GM12878 (cell line): Measurements from ENCODE around the gene PATL1. TPM values are rescaled to one million over a fixed set of nuclear protein-coding genes. Genes with fewer than 3 reads are reported as not detected.

Experiments used
- ATAC-seq: fragments of 200-7000 bp; cut with Tn5 transposase; 3 replicates; pipeline ENCODE4 v1.9.1; 2020; ENCODE audit warnings: mild to moderate bottlenecking, moderate library complexity
- BruUV-seq: library from RNA; stranded (reverse); fragments of 400-500 nt; replicated peaks from 2 replicates; lab custom pipeline; 2021; lab: Mats Ljungman, UMichigan
- CTCF ChIA-PET: fragments of 300-600 bp; sonication (Branson Sonifier 250); formaldehyde crosslinking; extraction: SDS; loops from one replicate; lab custom pipeline; 2021; ENCODE audit warnings: inconsistent platforms; lab: Yijun Ruan, JAX
- POLR2A ChIA-PET: fragments of 350-600 bp; formaldehyde crosslinking; extraction: SDS; loops from one replicate; lab custom pipeline; 2021; ENCODE audit warnings: inconsistent platforms; lab: Charles Lee
- RAD21 ChIA-PET: fragments of 300-600 bp; sonication (Branson Sonifier 250); formaldehyde crosslinking; loops from one replicate; lab custom pipeline; 2023; ENCODE audit warnings: antibody characterized with exemption; ENCODE audit not compliant: unreplicated experiment; lab: Charles Lee
- SMC1A ChIA-PET: fragments of 300-600 bp; sonication (Branson Sonifier 250); formaldehyde crosslinking; loops from one replicate; lab custom pipeline; 2023; ENCODE audit not compliant: unreplicated experiment, uncharacterized antibody; lab: Charles Lee
- DNase-seq: peaks from one replicate; pipeline ENCODE4 v3.0.0-alpha.2; 2011; ENCODE audit warnings: low read depth, low spot score
- FAIRE-seq: peaks from 3 replicates; lab custom pipeline; 2011; peaks lifted over from hg19 to GRCh38; lab: Jason Lieb, UNC
- H2AFZ ChIP-seq: 2 replicates; pipeline ENCODE4 v1.6.0; 2011; ENCODE audit warnings: low read depth, low read length, control low read depth; ENCODE audit not compliant: control insufficient read depth
- H3K27ac ChIP-seq: 2 replicates; pipeline ENCODE4 v1.5.1; 2011; ENCODE audit warnings: control low read depth; ENCODE audit not compliant: control insufficient read depth, insufficient read depth
- H3K27me3 ChIP-seq, 2 experiments: replicated peaks in 1 of 2; 2 replicates each; pipeline versions ENCODE4 v1.6.0 to v1.6.1; 2011; ENCODE audit warnings: low read length in 1 of 2; ENCODE audit not compliant: control insufficient read depth in 2 of 2, insufficient read depth in 2 of 2
- H3K36me3 ChIP-seq, 2 experiments: 2 replicates each; pipeline ENCODE4 v1.5.1; 2011; ENCODE audit warnings: low read length in 1 of 2; ENCODE audit not compliant: control insufficient read depth in 2 of 2, insufficient read depth in 2 of 2
- H3K4me1 ChIP-seq: 2 replicates; pipeline ENCODE4 v1.6.1; 2011; ENCODE audit warnings: mild to moderate bottlenecking, low read length, moderate library complexity, mixed read lengths; ENCODE audit not compliant: control insufficient read depth, insufficient read depth
- H3K4me2 ChIP-seq: 2 replicates; pipeline ENCODE4 v1.6.0; 2011; ENCODE audit warnings: control low read depth; ENCODE audit not compliant: control insufficient read depth, insufficient read depth
- H3K4me3 ChIP-seq: fragments of 200-600 bp; sonication (generic); 2 replicates; pipeline ENCODE4 v1.5.1; 2016
- H3K79me2 ChIP-seq: 2 replicates; pipeline ENCODE4 v1.6.0; 2011; ENCODE audit warnings: low read length; ENCODE audit not compliant: control insufficient read depth, insufficient read depth
- H3K9ac ChIP-seq: 2 replicates; pipeline ENCODE4 v1.8.0; 2011; ENCODE audit warnings: low read length, control low read depth, mixed read lengths; ENCODE audit not compliant: control insufficient read depth, insufficient read depth
- H3K9me3 ChIP-seq: replicated peaks from 3 replicates; pipeline ENCODE4 v1.5.1; 2011; ENCODE audit warnings: mild to moderate bottlenecking, low read length; ENCODE audit not compliant: control insufficient read depth, insufficient read depth
- H4K20me1 ChIP-seq: 2 replicates; pipeline ENCODE4 v1.6.0; 2011; ENCODE audit not compliant: control insufficient read depth, insufficient read depth
- CBX5 ChIP-seq: sonication (generic); IDR thresholded peaks from 2 replicates; pipeline ENCODE4 v1.6.1; 2016; ENCODE audit warnings: low read depth, moderate library complexity, mild to moderate bottlenecking, inconsistent platforms
- CREM ChIP-seq: IDR thresholded peaks from 2 replicates; pipeline ENCODE4 v1.6.1; 2014; ENCODE audit warnings: antibody characterized with exemption, low read depth
- DPF2 ChIP-seq: fragments of 450-650 bp; IDR thresholded peaks from 2 replicates; pipeline ENCODE4 v1.6.1; 2017; ENCODE audit warnings: mild to moderate bottlenecking
- E4F1 ChIP-seq: fragments of 450-650 bp; IDR thresholded peaks from 2 replicates; pipeline ENCODE4 v1.6.1; 2018; ENCODE audit warnings: borderline replicate concordance, mild to moderate bottlenecking; ENCODE audit not compliant: partially characterized antibody
- EED ChIP-seq: sonication (generic); IDR thresholded peaks from 2 replicates; pipeline ENCODE4 v1.6.1; 2016; ENCODE audit warnings: antibody characterized with exemption, low read depth
- EGR1 ChIP-seq, 2 experiments: IDR thresholded peaks; 1 replicate in 1 of 2; 2 replicates in 1 of 2; pipeline ENCODE4 v1.6.1; 2011 to 2012; ENCODE audit warnings: low read depth in 2 of 2, low read length in 2 of 2, borderline replicate concordance in 1 of 2, mild to moderate bottlenecking in 1 of 2, moderate library complexity in 1 of 2
- NFXL1 ChIP-seq: fragments of 450-650 bp; IDR thresholded peaks from 2 replicates; pipeline ENCODE4 v1.6.1; 2017; ENCODE audit warnings: antibody characterized with exemption, mild to moderate bottlenecking, borderline replicate concordance
- NR2C1 ChIP-seq: fragments of 450-650 bp; IDR thresholded peaks from 2 replicates; pipeline ENCODE4 v1.6.1; 2017; ENCODE audit warnings: antibody characterized with exemption, mild to moderate bottlenecking, moderate library complexity
- POLR2A ChIP-seq: IDR thresholded peaks from 2 replicates; pipeline ENCODE4 v1.6.1; 2011; ENCODE audit warnings: low read depth, mild to moderate bottlenecking, low read length
- SP1 ChIP-seq: IDR thresholded peaks from one replicate; pipeline ENCODE4 v1.6.1; 2011; ENCODE audit warnings: low read depth, low read length
- SREBF2 ChIP-seq: IDR thresholded peaks from 2 replicates; pipeline ENCODE4 v1.6.1; 2012; ENCODE audit warnings: mild to moderate bottlenecking, low read length
- SUZ12 ChIP-seq: fragments of 200-600 bp; sonication (generic); IDR thresholded peaks from one replicate; pipeline ENCODE4 v1.6.1; 2018; ENCODE audit warnings: antibody characterized with exemption, mild to moderate bottlenecking; ENCODE audit not compliant: unreplicated experiment
- TARDBP ChIP-seq: IDR thresholded peaks from 2 replicates; pipeline ENCODE4 v1.6.1; 2016; ENCODE audit warnings: borderline replicate concordance
- ZBED1 ChIP-seq: IDR thresholded peaks from 2 replicates; pipeline ENCODE4 v1.6.1; 2016; ENCODE audit warnings: borderline replicate concordance
- ZBTB40 ChIP-seq: fragments of 450-650 bp; IDR thresholded peaks from 2 replicates; pipeline ENCODE4 v1.6.1; 2016; ENCODE audit warnings: mild to moderate bottlenecking, moderate library complexity, borderline replicate concordance
- ZNF622 ChIP-seq: fragments of 450-650 bp; IDR thresholded peaks from 2 replicates; pipeline ENCODE4 v1.6.1; 2017; ENCODE audit warnings: mild to moderate bottlenecking, inconsistent platforms
- WGBS: methylation state at CpG from one replicate; pipeline ENCODE4 v1.1.6; 2016; ENCODE audit warnings: low lambda C conversion rate; ENCODE audit not compliant: insufficient replicate concordance, insufficient coverage; ENCODE audit errors: missing lambda C conversion rate; 5-methylcytosine and 5-hydroxymethylcytosine counted together
- in situ Hi-C: fragments of 300-500 bp; cut with MboI; formaldehyde crosslinking; loops from 9 replicates; pipeline ENCODE4 v1.14.3; 2018; ENCODE audit warnings: mixed read lengths
- intact Hi-C: fragments of 100-400 bp; cut with micrococcal nuclease; formaldehyde crosslinking; loops from one replicate; pipeline ENCODE4 v1.14.2; 2022; ENCODE audit not compliant: unreplicated experiment
- polyA plus RNA-seq, 11 experiments: library from polyadenylated mRNA; depleted of rRNA in 4 of 11; unstranded in 6 of 11; stranded (reverse) in 5 of 11; fragments of >200 nt; fragmentation: Nextera tagmentation in 4 of 11; fragmentation: Illumina TruSeq in 1 of 11; extraction: Ambion mirVana in 4 of 11; extraction: Trizol in 1 of 11; gene quantifications; 1 replicate in 1 of 11; 2 replicates in 10 of 11; pipeline versions ENCODE4 v1.2.1 to v1.2.3, GENCODE V29; 2011 to 2016; ENCODE audit warnings: inconsistent platforms in 2 of 11, missing spikeins in 2 of 11, low read depth in 1 of 11
- total RNA-seq, 4 experiments: library from RNA; depleted of rRNA in 3 of 4; stranded (reverse); fragments of >200 nt in 3 of 4; fragmentation: Illumina TruSeq in 1 of 4; extraction: Trizol in 1 of 4; gene quantifications; 2 replicates each; pipeline versions ENCODE4 v1.2.1 to v1.2.3, GENCODE V29; 2013 to 2021
- TF ChIP-seq, protein P1 (sequence below): fragments of 450-650 bp; conservative IDR thresholded peaks from 2 replicates; pipeline ENCODE4 v1.6.1; 2017; ENCODE audit warnings: mild to moderate bottlenecking, moderate library complexity

Gene PATL1
- total and polyA plus RNA-seq, 10 of the 15 experiments (the other 5 are each of a cell fraction or from before 2014, with no cell fraction given) = 5.3 to 62.0 (median 14.9) TPM

DNA sequence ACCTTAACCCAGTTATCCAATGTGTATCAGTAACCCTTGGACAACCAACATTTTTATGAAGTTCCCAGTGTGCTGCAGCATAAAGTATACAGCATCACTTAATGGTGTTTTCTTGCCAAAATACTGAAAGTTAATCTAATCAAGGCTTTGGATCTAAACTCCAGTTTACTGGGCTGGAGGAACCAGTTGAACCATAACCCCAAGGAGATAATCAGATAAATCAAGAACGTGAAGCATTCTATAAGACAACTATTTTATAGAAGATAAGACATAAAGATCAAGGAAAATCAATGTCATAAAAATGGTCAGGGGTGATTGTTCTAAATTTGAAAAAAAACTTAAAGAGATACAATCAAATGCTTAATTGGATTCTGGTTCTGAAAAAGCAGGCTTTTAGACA is 51.0 kb downstream of the PATL1 start:
- Histone ChIP-seq H3K4me3 (no peak overlapping the region), H3K9me3 (no peaks in the 10 kb centered on the region), H3K4me1 (no peaks in the 10 kb centered on the region), H3K36me3 (no peaks in the 10 kb centered on the region), H3K9ac (no peak overlapping the region), H3K4me2 (no peak overlapping the region), H2AFZ (no peak overlapping the region), H3K27ac (no peak overlapping the region), H4K20me1 (no peaks in the 10 kb centered on the region), H3K79me2 (peaks cover 23% of the 10 kb centered on the region), H3K27me3 (no peaks in the 10 kb centered on the region)
- 91% methylated on average over 1 of the region's 1 CpG for WGBS
- POLR2A ChIA-PET = interaction anchor here (0.7 to 3.5 kb wide), 5 partner anchors 29 to 69 kb away, joined by 3 to 26 read pairs (median 3); partner anchors contain the start of gene PATL1
- CTCF ChIA-PET = interaction anchor here (0.6 to 3.1 kb wide), 6 partner anchors 51 to 1063 kb away, joined by 3 to 10 read pairs (median 4); partner anchors contain the start of gene PATL1
- RAD21 ChIA-PET = interaction anchor here (0.7 to 2.6 kb wide), 3 partner anchors 51 to 752 kb away, joined by 3 to 16 read pairs (median 4); partner anchors contain the start of gene PATL1
- no TSS peak for BruUV-seq
- ATAC-seq = no peak
- in situ Hi-C loops = no loop called here
- DNase-seq = no peak
- intact Hi-C loops = loop anchor here (5.0 kb wide), 1 partner anchor 66 kb away; no protein-coding TSS in a partner anchor
- FAIRE-seq = no peak
- SMC1A ChIA-PET = interaction anchor here (3.5 kb wide), 1 partner anchor 61 kb away, joined by 21 read pairs; no protein-coding TSS in a partner anchor
- TF ChIP-seq EGR1 (IDR thresholded peaks at IDR 0.05; ENCODE audit: borderline replicate concordance in 1 of 2, low read depth in 2 of 2, low read length in 2 of 2) = no peak
- no peak for TF ChIP-seq TARDBP
- no peak for TF ChIP-seq SP1
- TF ChIP-seq DPF2 = no peak
- TF ChIP-seq NFXL1 = no peak
- TF ChIP-seq ZNF622 = no peak
- no peak for TF ChIP-seq ZBED1
- no peak for TF ChIP-seq EED
- TF ChIP-seq ZBTB40 = no peak
- TF ChIP-seq NR2C1 = no peak
- TF ChIP-seq CBX5 = no peak
- TF ChIP-seq SREBF2 = no peak
- no peak for TF ChIP-seq POLR2A
- no peak for TF ChIP-seq E4F1
- TF ChIP-seq, protein P1, sequence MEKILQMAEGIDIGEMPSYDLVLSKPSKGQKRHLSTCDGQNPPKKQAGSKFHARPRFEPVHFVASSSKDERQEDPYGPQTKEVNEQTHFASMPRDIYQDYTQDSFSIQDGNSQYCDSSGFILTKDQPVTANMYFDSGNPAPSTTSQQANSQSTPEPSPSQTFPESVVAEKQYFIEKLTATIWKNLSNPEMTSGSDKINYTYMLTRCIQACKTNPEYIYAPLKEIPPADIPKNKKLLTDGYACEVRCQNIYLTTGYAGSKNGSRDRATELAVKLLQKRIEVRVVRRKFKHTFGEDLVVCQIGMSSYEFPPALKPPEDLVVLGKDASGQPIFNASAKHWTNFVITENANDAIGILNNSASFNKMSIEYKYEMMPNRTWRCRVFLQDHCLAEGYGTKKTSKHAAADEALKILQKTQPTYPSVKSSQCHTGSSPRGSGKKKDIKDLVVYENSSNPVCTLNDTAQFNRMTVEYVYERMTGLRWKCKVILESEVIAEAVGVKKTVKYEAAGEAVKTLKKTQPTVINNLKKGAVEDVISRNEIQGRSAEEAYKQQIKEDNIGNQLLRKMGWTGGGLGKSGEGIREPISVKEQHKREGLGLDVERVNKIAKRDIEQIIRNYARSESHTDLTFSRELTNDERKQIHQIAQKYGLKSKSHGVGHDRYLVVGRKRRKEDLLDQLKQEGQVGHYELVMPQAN = no peak
- TF ChIP-seq SUZ12 = no peak
- no peak for TF ChIP-seq CREM
